ENCODE data around the gene TM4SF20.

- TF ChIP-seq CTCF (conservative IDR thresholded peaks at IDR 0.05) (no peak), EZH2 (IDR thresholded peaks at IDR 0.05; ENCODE audit: low read depth) (no peak)
These were observed 66.5 kb downstream of the TM4SF20 start for GRCh38 chr2:227312579-227312978.

All from PC-9 (cell line).